ENCODE results near the gene C14orf180.

The C14orf180 gene

DNA sequence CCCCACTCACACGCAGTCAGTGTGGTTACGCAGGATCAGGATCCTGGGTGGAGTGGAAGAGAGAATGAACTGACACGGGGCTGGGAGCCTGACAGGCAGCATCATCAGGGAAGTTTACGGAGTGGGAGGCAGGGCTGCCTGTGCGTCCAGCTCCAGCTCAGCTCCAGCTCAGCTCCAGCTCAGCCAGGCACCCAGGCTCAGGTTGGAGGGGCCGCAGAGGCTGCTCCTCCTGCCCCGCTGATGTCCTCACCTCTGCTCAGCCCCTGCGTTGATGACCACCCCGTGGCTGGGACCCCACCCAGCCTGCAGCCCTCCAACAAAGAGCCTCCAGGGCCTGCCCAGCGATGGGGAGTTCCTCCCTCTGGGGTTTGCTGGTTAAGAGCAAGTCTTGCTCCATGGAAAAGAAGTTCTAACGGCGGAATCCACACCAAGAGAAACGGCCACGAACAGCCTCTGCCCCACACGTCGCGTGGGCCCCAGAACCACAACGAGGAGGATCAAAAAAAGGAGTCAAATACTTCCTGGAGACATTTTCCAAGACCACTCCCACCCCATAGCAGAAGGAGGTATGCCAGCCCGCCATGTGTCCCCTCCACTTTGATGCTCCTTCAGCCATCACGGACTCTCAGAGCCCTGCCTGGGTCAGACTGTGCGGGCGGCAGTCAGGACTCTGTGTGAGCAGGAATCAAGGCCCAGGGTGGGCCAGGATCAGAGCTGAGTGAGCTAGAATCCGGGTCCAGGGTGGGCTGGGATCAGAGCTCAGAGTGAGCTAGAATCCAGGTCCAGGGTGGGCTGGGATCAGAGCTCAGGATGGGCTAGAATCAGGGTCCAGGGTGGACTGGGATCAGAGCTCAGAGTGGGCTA lies 17.7 kb upstream of the C14orf180 start:
- DNase-seq = no peak

- DNase-seq = no peak
Measured at GRCh38 chr14:104562606-104563005, 17.0 kb upstream of the C14orf180 start.

- no peak for DNase-seq
Measured at GRCh38 chr14:104563191-104563741, 16.3 kb upstream of the C14orf180 start.

- no peak for DNase-seq
Measured at GRCh38 chr14:104563742-104564615, 15.6 kb upstream of the C14orf180 start.

- DNase-seq = no peak
Measured at GRCh38 chr14:104564744-104565679, 14.6 kb upstream of the C14orf180 start.

GRCh38 chr14:104567141-104567956 lies 12.2 kb upstream of the C14orf180 start:
- no peak for DNase-seq

- DNase-seq = no peak
Measured at GRCh38 chr14:104567957-104568225, 11.7 kb upstream of the C14orf180 start.

GRCh38 chr14:104568620-104569019 lies 10.9 kb upstream of the C14orf180 start:
- DNase-seq = no peak

DNA sequence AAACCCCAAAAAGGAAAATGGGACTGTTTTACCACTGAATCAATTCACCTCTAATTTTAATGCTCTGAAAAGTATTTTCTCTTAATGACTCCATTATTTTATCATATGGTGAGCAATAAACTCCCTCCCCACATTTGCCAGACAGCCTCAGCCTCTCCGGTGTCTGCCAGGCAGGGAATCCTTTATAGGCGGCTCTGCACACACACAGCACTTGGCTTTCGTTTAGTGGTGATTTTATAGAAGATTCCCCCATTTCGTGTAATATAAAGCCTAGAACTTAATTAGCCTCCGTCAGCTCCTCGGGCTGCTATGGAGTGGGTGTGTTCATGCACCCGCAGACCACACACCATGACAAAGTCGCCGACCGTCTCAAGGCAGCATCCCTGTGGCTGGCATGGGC lies 10.1 kb upstream of the C14orf180 start:
- DNase-seq = no peak

- no peak for DNase-seq
Measured at GRCh38 chr14:104571246-104571645, 8.3 kb upstream of the C14orf180 start.

DNA sequence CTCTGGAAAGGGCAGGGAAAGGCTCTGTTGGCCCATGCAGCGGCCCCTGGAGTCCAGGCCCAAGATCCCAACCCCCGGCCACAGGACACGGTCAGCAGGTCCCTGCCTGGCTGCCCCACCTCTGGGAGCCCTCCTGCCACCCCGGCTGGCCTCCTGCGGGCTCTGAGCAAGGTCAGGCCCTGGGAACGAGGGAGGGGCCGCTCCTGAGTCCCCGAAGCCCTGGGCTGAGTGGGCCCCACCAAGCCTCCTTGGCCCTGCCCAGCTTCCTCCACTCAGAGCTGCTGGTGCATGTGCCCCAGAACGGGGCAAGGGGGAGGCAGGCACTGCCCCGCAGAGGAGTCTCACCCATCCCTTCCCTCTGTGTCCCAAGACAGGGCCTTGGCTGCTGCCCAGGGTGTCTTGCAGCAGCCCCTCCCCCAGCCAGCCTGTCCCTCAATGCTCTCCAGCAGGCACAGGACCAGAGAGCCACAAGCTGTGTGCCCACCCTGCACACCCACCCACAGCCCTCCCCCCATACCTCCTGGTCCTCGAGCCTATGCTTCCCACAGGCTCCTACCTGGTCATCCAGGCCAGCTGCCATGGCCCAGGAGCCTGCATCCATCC lies 7.4 kb upstream of the C14orf180 start:
- DNase-seq = no peak

DNA sequence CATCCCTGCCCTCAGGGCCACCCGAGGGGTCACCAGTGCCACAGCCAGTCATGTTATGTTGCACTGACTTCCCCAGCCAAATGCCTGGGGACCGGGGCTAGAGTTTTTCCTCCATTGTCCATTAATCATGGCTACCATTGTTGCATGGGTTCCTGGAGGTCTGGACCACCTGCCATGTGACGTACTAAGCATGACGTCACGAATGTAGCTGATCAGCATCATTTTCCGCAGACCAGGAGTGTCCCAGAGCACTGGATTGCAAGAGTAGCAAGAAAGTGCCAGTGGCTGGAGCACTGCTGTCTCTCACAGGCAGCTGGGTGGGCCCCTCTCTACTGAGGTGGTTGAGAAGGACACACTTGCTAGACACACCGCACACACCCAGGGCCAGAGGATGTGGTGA lies 6.9 kb upstream of the C14orf180 start:
- no peak for DNase-seq

- DNase-seq = no peak
Measured at GRCh38 chr14:104573930-104574329, 5.6 kb upstream of the C14orf180 start.

DNA sequence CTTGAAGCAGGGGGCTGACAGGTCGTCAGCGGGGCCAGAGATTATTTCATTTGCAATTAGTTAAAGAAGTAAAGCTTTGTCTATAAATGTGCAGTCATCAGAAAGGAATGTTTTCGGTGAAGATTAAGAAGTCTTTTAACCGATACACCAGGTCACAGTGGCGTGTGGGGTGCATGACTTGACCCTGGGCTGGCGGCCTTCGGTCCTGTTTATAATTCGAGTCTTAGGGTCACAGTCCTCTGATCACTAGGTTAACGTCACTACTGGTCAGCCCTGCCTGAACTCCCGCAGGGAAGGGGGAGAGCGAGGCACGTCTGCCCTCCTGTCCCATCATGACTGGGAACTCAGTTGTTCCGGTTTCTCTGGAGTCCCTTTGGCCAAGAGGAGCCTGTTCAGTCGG lies 5.0 kb upstream of the C14orf180 start:
- no peak for DNase-seq

DNA sequence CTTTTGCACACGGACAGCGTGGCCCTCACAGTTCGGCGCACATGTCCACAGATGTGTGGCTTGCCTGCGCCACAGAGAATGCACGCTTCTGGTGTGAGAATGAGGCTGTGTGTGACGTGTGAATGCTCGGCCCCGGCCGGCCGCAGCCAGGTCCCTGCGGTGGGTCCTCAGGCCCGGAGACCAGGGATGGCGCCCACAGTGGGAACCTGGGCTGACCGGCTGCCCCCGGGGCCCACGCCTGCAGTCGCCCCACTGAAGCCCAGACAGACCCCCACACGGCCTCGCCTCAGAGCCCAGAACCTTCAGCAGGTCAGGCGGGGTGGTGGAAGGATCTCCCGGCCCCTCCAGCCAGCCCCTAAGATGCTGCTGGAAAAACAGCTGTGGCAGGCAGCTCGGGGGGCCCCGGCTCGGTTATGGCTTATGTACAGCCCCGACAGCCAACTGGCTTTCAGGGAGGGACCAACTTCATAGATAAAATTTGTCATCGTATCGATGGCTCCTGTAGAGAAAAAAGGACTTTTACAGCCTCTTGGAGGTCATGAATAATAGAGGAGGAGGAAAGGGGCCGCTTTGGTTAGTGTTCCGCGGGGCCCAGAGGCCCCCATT lies 4.5 kb upstream of the C14orf180 start:
- DNase-seq = no peak

GRCh38 chr14:104576232-104576969 lies 3.2 kb upstream of the C14orf180 start:
- DNase-seq = no peak

GRCh38 chr14:104576970-104577332 lies 2.6 kb upstream of the C14orf180 start:
- DNase-seq = no peak

GRCh38 chr14:104577426-104577825 lies 2.1 kb upstream of the C14orf180 start:
- no peak for DNase-seq

- DNase-seq = no peak
Measured at GRCh38 chr14:104577847-104578301, 1.7 kb upstream of the C14orf180 start.

GRCh38 chr14:104578321-104578720 lies 1.2 kb upstream of the C14orf180 start:
- DNase-seq = no peak

Data from cerebellar nuclear complex (tissue), 1 donor.